ENCODE results near the gene DPYD.

The DPYD gene

DNA sequence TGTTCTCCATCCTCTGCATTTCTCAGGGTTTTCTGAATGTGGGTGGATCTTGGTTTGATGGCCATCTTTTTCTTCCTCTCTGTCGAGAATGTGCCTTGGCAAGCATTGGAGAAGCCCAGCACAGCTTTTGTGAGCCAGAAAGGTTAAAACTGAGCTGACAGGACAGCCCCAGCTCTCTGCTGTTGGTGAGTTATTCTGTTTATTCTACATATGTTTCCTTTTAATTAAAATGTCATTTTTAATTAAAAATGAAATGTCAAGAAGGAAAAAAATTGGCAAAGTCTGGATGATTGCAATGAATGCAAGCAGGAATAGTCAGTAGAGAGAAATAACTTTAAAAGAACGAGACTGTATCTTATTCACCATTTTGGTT is 873.4 kb downstream of the DPYD start:
- TF ChIP-seq, protein P1, sequence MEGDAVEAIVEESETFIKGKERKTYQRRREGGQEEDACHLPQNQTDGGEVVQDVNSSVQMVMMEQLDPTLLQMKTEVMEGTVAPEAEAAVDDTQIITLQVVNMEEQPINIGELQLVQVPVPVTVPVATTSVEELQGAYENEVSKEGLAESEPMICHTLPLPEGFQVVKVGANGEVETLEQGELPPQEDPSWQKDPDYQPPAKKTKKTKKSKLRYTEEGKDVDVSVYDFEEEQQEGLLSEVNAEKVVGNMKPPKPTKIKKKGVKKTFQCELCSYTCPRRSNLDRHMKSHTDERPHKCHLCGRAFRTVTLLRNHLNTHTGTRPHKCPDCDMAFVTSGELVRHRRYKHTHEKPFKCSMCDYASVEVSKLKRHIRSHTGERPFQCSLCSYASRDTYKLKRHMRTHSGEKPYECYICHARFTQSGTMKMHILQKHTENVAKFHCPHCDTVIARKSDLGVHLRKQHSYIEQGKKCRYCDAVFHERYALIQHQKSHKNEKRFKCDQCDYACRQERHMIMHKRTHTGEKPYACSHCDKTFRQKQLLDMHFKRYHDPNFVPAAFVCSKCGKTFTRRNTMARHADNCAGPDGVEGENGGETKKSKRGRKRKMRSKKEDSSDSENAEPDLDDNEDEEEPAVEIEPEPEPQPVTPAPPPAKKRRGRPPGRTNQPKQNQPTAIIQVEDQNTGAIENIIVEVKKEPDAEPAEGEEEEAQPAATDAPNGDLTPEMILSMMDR (IDR thresholded peaks at IDR 0.05; ENCODE audit: low read depth, low read length, missing control alignments): no peak
- DNase-seq (ENCODE audit: extremely low read depth, low read depth): no peak
- H3K4me3 ChIP-seq (replicated peaks; ENCODE audit: low read depth, low read length): no peak overlapping the region

GRCh38 chr1:97046765-97047420 is 873.9 kb downstream of the DPYD start:
- TF ChIP-seq, protein P1 (IDR thresholded peaks at IDR 0.05; ENCODE audit: low read depth, low read length, missing control alignments): no peak
- DNase-seq (ENCODE audit: extremely low read depth, low read depth): no peak
- no peak overlapping the region for H3K4me3 ChIP-seq (replicated peaks; ENCODE audit: low read depth, low read length)

GRCh38 chr1:97044159-97044760 is 876.6 kb downstream of the DPYD start:
- no peak overlapping the region for H3K4me3 ChIP-seq (replicated peaks; ENCODE audit: low read depth, low read length)
- TF ChIP-seq, protein P1 (IDR thresholded peaks at IDR 0.05; ENCODE audit: low read depth, low read length, missing control alignments): no peak
- DNase-seq (ENCODE audit: extremely low read depth, low read depth): no peak

DNA sequence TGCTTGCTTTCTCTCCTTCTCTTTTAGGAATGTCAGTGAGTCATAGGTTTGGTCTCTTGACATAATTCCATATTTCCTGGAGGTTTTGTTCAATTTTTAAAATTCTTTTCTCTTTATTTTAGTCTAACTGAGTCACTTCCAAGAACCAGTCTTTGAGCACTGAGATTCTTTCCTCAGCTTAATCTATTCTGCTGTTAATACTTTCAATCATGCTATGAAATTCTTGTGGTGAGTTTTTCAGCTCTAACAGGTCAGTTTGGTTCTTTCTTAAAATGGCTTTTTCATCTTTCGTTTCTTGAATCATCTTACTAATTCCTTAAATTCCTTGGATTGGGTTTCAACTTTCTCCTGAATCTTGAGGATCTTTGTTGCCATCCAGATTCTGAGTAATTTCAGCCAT is 878.3 kb downstream of the DPYD start:
- no peak for DNase-seq (ENCODE audit: extremely low read depth, low read depth)
- H3K4me3 ChIP-seq (replicated peaks; ENCODE audit: low read depth, low read length): no peak overlapping the region
- TF ChIP-seq, protein P1 (IDR thresholded peaks at IDR 0.05; ENCODE audit: low read depth, low read length, missing control alignments): no peak

DNA sequence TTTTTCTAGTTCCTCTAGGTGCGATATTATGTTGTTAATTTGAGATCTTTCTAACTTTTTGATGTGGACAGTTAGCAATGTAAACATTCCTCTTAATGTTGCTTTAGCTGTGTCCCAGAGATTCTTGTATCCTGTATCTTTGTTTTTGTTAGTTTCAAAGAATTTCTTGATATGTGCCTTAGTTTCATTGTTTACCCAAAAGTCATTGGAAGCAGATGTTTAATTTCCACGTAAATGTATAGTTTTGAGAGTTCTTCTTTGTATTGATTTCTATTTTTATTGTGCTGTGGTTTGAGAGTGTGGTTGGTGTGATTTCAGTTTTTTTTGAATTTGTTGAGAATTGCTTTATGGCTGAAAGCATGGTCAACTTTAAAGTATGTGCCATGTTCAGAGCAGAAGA is 879.8 kb downstream of the DPYD start:
- TF ChIP-seq, protein P1 (IDR thresholded peaks at IDR 0.05; ENCODE audit: low read depth, low read length, missing control alignments): no peak
- DNase-seq (ENCODE audit: extremely low read depth, low read depth): peak; percentile 24
- H3K4me3 ChIP-seq (replicated peaks; ENCODE audit: low read depth, low read length): no peak overlapping the region

- TF ChIP-seq, protein P1 (IDR thresholded peaks at IDR 0.05; ENCODE audit: low read depth, low read length, missing control alignments): no peak
- H3K4me3 ChIP-seq (replicated peaks; ENCODE audit: low read depth, low read length): no peak overlapping the region
- DNase-seq (ENCODE audit: extremely low read depth, low read depth): no peak
These were observed 882.4 kb downstream of the DPYD start for GRCh38 chr1:97038410-97038809.

Measured in HFF-Myc (cell line).